ENCODE measurements around the gene KAT2A. TPM values are rescaled to one million over a fixed set of nuclear protein-coding genes. Genes with fewer than 3 reads are reported as not detected.

Gene KAT2A
- total RNA-seq, 1 experiment from 2014 or later = 43.5 TPM

DNA sequence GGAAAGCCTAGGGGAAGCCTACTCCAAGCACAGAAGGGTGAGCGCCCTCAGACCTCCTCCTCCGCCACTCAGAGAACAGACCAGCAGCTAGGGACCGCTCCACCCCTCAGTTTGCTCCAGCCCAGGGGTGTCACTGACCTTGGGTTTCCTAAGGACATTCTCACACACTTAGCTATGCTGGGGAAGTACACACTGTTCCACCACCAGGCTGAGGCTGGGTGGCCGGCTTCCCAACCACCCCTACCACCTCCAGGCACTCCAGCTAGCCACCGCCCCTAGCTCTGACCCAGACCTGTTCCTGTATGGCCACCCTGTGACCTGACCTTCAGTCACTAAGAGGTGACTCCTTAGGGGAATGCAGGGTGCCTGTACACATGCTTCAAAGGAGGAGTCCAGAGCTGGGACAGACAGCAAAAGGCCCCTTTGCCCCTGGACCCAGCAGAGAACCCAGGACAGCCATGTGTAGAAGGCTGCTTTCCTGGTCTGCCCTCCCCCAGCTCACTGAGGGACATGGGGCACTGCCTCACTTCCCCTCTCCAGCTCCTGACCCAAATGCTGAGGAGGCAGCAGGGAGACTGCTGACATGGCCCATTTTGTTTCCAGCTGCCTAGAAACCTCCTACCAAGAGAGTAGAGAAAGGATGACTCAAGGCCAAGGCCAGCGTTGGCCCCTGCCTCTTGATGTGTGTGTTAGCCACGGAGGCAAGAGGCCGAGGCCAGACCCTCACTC, 8.1 kb upstream of the KAT2A start:
- peaks cover 20 to 66% (median 54%) of the 10 kb centered on the region in 3 experiments; a peak in 6 of 7 replicates for H3K36me3 Mint-ChIP-seq (ENCODE audit: insufficient read depth in 1 of 3, low read depth in 3 of 3)
- H3K9me3 Mint-ChIP-seq = no peaks in the 10 kb centered on the region
- H4K20me1 ChIP-seq (ENCODE audit: control insufficient read depth, insufficient read depth, insufficient read length) = no peaks in the 10 kb centered on the region

More for the DNA sequence above, 8.1 kb upstream of the KAT2A start:
- no peak for DNase-seq
- Histone ChIP-seq H3K9me3 (ENCODE audit: control insufficient read depth, low read depth, low read length) (no peaks in the 10 kb centered on the region), H3K4ac (ENCODE audit: low read depth, low read length) (no peak overlapping the region), H3K23ac (ENCODE audit: insufficient read length, low read depth, low read length) (no peak overlapping the region), H3K56ac (ENCODE audit: insufficient read length, low read depth, low read length) (no peak overlapping the region), H3K18ac (ENCODE audit: insufficient read length, low read depth, low read length) (no peak overlapping the region), H3K27ac (ENCODE audit: insufficient read length, low read depth, low read length) (no peak overlapping the region), H2BK15ac (ENCODE audit: low read depth, low read length) (no peak overlapping the region), H3K27me3 (ENCODE audit: insufficient read depth, low read length) (peaks cover 2% of the 10 kb centered on the region; the same call in 1 of the 2 replicates), H2BK20ac (ENCODE audit: low read depth, low read length, poor library complexity, severe bottlenecking) (no peak overlapping the region), H3K79me1 (ENCODE audit: insufficient read depth, low read depth, low read length, poor library complexity, severe bottlenecking) (peaks cover 3% of the 10 kb centered on the region), H2AK5ac (ENCODE audit: insufficient read length, low read length) (no peak overlapping the region), H4K8ac (replicated peaks; ENCODE audit: insufficient read length, low read depth, low read length) (no peak overlapping the region), H3K79me2 (ENCODE audit: insufficient read depth, low read length) (peaks cover 2% of the 10 kb centered on the region; the same call in 1 of the 2 replicates), H3K14ac (ENCODE audit: insufficient read depth, low read length) (no peak overlapping the region), H3K9ac (ENCODE audit: extremely low read depth, insufficient read length, low read length) (no peak overlapping the region), H3T11ph (ENCODE audit: low read length) (no peak overlapping the region), H3K23me2 (ENCODE audit: insufficient read length, low read depth, low read length, poor library complexity, severe bottlenecking) (no peaks in the 10 kb centered on the region), H3K4me1 (ENCODE audit: insufficient read depth, low read length) (no peaks in the 10 kb centered on the region), H2BK120ac (ENCODE audit: low read depth, low read length, poor library complexity, severe bottlenecking) (no peak overlapping the region), H2BK12ac (ENCODE audit: insufficient read length, low read depth, low read length) (no peak overlapping the region), H3K4me2 (ENCODE audit: insufficient read depth, insufficient read length, low read length) (no peak overlapping the region), H4K91ac (ENCODE audit: insufficient read length, low read depth, low read length) (no peak overlapping the region), H2BK5ac (ENCODE audit: insufficient read length, low read length) (no peak overlapping the region), H4K5ac (ENCODE audit: insufficient read length, low read depth, low read length) (no peak overlapping the region), H2AFZ (ENCODE audit: low read length) (no peak overlapping the region)
- WGBS (ENCODE audit: extremely low coverage, insufficient read length, low lambda C conversion rate) = no CpG with 5 or more reads among the region's 8 CpGs
- H3K27ac Mint-ChIP-seq = peak overlapping the region in 1 of 3 experiments; percentile 24; a peak in 1 of 7 replicates
- no peaks in the 10 kb centered on the region for H3K27me3 Mint-ChIP-seq (ENCODE audit: low read depth)
- no peak overlapping the region for H3K4me3 Mint-ChIP-seq
- peaks cover 15% of the 10 kb centered on the region in 2 experiments for H3K4me1 Mint-ChIP-seq
- TF ChIP-seq, protein P1, sequence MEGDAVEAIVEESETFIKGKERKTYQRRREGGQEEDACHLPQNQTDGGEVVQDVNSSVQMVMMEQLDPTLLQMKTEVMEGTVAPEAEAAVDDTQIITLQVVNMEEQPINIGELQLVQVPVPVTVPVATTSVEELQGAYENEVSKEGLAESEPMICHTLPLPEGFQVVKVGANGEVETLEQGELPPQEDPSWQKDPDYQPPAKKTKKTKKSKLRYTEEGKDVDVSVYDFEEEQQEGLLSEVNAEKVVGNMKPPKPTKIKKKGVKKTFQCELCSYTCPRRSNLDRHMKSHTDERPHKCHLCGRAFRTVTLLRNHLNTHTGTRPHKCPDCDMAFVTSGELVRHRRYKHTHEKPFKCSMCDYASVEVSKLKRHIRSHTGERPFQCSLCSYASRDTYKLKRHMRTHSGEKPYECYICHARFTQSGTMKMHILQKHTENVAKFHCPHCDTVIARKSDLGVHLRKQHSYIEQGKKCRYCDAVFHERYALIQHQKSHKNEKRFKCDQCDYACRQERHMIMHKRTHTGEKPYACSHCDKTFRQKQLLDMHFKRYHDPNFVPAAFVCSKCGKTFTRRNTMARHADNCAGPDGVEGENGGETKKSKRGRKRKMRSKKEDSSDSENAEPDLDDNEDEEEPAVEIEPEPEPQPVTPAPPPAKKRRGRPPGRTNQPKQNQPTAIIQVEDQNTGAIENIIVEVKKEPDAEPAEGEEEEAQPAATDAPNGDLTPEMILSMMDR (conservative IDR thresholded peaks at IDR 0.05) = no peak
